H1 (cell line): ENCODE data around the gene OR2V1. TPM values are rescaled to one million over a fixed set of nuclear protein-coding genes. Genes with fewer than 3 reads are reported as not detected.
A peak's percentile ranks its signal among the peaks of the same experiment; 100 is the strongest.
"Not testable (repeated sequence)": the region's sequence is repeated elsewhere in the genome, so short reads cannot be mapped to it uniquely, and the experiment has no call there.

Experiments used
- CTCF ChIA-PET: fragments of 300-600 bp; sonication (Branson Sonifier 250); formaldehyde crosslinking; loops from one replicate; lab custom pipeline; 2021; ENCODE audit not compliant: partially characterized antibody; lab: Charles Lee
- POLR2A ChIA-PET: fragments of 300-600 bp; sonication (Branson Sonifier 250); formaldehyde crosslinking; loops from one replicate; lab custom pipeline; 2021; ENCODE audit warnings: inconsistent platforms; ENCODE audit not compliant: partially characterized antibody; lab: Charles Lee
- DNase-seq, 2 experiments: peaks; one replicate each; pipeline versions ENCODE4 v3.0.0 to v3.0.0-alpha.2; 2010 to 2022; ENCODE audit warnings: low spot score in 2 of 2, low read depth in 1 of 2, mixed read lengths in 1 of 2
- FAIRE-seq: peaks from 2 replicates; lab custom pipeline; 2011; peaks lifted over from hg19 to GRCh38; lab: Jason Lieb, UNC
- H2AFZ ChIP-seq: 2 replicates; pipeline ENCODE4 v1.8.1; 2012; ENCODE audit warnings: low read length, inconsistent platforms
- H2AK5ac ChIP-seq: 2 replicates; pipeline ENCODE4 v1.6.1; 2013; ENCODE audit warnings: low read depth, low read length
- H2BK120ac ChIP-seq: replicated peaks from 2 replicates; pipeline ENCODE3; 2013; ENCODE audit warnings: low read depth, low read length, inconsistent platforms
- H2BK12ac ChIP-seq: 2 replicates; pipeline ENCODE4 v1.6.1; 2013; ENCODE audit warnings: low read depth, low read length
- H2BK15ac ChIP-seq: 2 replicates; pipeline ENCODE4 v1.6.1; 2013; ENCODE audit warnings: low read length
- H2BK20ac ChIP-seq: 2 replicates; pipeline ENCODE4 v1.6.1; 2013; ENCODE audit warnings: low read length
- H2BK5ac ChIP-seq: 2 replicates; pipeline ENCODE4 v1.6.1; 2013; ENCODE audit warnings: low read depth, low read length
- H3K14ac ChIP-seq: 2 replicates; pipeline ENCODE4 v1.6.1; 2013; ENCODE audit warnings: inconsistent platforms; ENCODE audit not compliant: insufficient read length
- H3K18ac ChIP-seq: 2 replicates; pipeline ENCODE4 v1.6.1; 2013; ENCODE audit warnings: low read length; ENCODE audit errors: extremely low read depth
- H3K23ac ChIP-seq: 2 replicates; pipeline ENCODE4 v1.6.1; 2013; ENCODE audit warnings: inconsistent platforms; ENCODE audit not compliant: insufficient read length
- H3K23me2 ChIP-seq: 2 replicates; pipeline ENCODE4 v1.6.1; 2013; ENCODE audit warnings: low read depth, low read length
- H3K27ac ChIP-seq: 2 replicates; pipeline ENCODE4 v1.6.1; 2011; ENCODE audit warnings: low read depth, low read length, inconsistent platforms
- H3K27me3 ChIP-seq, 4 experiments: replicated peaks in 1 of 4; 1 replicate in 1 of 4; 2 replicates in 3 of 4; pipeline versions ENCODE4 v1.6.1 to v1.8.1; 2011 to 2013; ENCODE audit warnings: low read length in 3 of 4, mild to moderate bottlenecking in 3 of 4, inconsistent platforms in 2 of 4, mixed read lengths in 2 of 4, moderate library complexity in 1 of 4; ENCODE audit not compliant: control insufficient read depth in 3 of 4, insufficient read depth in 3 of 4; ENCODE audit errors: extremely low read depth in 1 of 4
- H3K36me3 ChIP-seq, 4 experiments: 2 replicates each; pipeline versions ENCODE4 v1.6.1 to v1.8.1; 2011 to 2013; ENCODE audit warnings: mild to moderate bottlenecking in 4 of 4, low read length in 3 of 4, moderate library complexity in 2 of 4, control low read depth in 1 of 4, inconsistent platforms in 1 of 4; ENCODE audit not compliant: insufficient read depth in 4 of 4, control insufficient read depth in 2 of 4
- H3K4ac ChIP-seq: replicated peaks from 2 replicates; pipeline ENCODE3; 2013; ENCODE audit warnings: low read length, low read depth, mixed read lengths, inconsistent platforms; ENCODE audit not compliant: insufficient read length
- H3K4me1 ChIP-seq, 4 experiments: replicated peaks in 1 of 4; 1 replicate in 1 of 4; 2 replicates in 3 of 4; pipeline versions ENCODE4 v1.6.1 to v1.8.1; 2011 to 2013; ENCODE audit warnings: low read length in 3 of 4, inconsistent platforms in 2 of 4, mixed read lengths in 1 of 4; ENCODE audit not compliant: insufficient read depth in 4 of 4, control insufficient read depth in 3 of 4
- H3K4me2 ChIP-seq, 2 experiments: 2 replicates each; pipeline versions ENCODE4 v1.6.1 to v1.8.1; 2011 to 2013; ENCODE audit warnings: low read depth in 2 of 2, low read length in 2 of 2, control low read depth in 1 of 2, inconsistent platforms in 1 of 2, mild to moderate bottlenecking in 1 of 2; ENCODE audit not compliant: insufficient read depth in 1 of 2
- H3K4me3 ChIP-seq, 4 experiments: fragments of 200-600, 300-600 bp in 1 of 4; sonication (generic), shearing (Covaris generic), sonication (Bioruptor Twin) in 1 of 4; 2 replicates each; pipeline versions ENCODE4 v1.5.1 to v1.8.1; 2011 to 2016; ENCODE audit warnings: low read length in 4 of 4, low read depth in 3 of 4, control low read depth in 2 of 4, inconsistent platforms in 2 of 4, mild to moderate bottlenecking in 2 of 4, mixed read lengths in 1 of 4, moderate library complexity in 1 of 4; ENCODE audit not compliant: insufficient read depth in 2 of 4; ENCODE audit errors: extremely low read depth in 1 of 4
- H3K56ac ChIP-seq: replicated peaks from 2 replicates; pipeline ENCODE3; 2013; ENCODE audit warnings: low read depth, mild to moderate bottlenecking, mixed read lengths, low read length, inconsistent platforms; ENCODE audit not compliant: insufficient read length
- H3K79me1 ChIP-seq: 2 replicates; pipeline ENCODE4 v1.6.1; 2013; ENCODE audit warnings: low read depth, low read length, control low read depth
- H3K79me2 ChIP-seq, 2 experiments: 2 replicates each; pipeline versions ENCODE4 v1.6.1 to v1.8.1; 2012 to 2013; ENCODE audit warnings: low read length in 2 of 2, mild to moderate bottlenecking in 2 of 2, inconsistent platforms in 1 of 2; ENCODE audit not compliant: insufficient read depth in 2 of 2, control insufficient read depth in 1 of 2
- H3K9ac ChIP-seq, 4 experiments: replicated peaks in 1 of 4; 1 replicate in 1 of 4; 2 replicates in 3 of 4; pipeline versions ENCODE4 v1.6.1 to v1.8.1; 2011 to 2013; ENCODE audit warnings: low read depth in 3 of 4, low read length in 3 of 4, control low read depth in 2 of 4, mild to moderate bottlenecking in 2 of 4, moderate library complexity in 2 of 4, inconsistent platforms in 1 of 4; ENCODE audit errors: extremely low read depth in 1 of 4
- H3K9me3 ChIP-seq, 2 experiments: 2 replicates each; pipeline versions ENCODE4 v1.6.1 to v1.8.1; 2012 to 2013; ENCODE audit warnings: mild to moderate bottlenecking in 2 of 2, moderate library complexity in 2 of 2, control low read depth in 1 of 2, inconsistent platforms in 1 of 2, low read depth in 1 of 2, low read length in 1 of 2, mixed read lengths in 1 of 2; ENCODE audit not compliant: insufficient read depth in 2 of 2
- H4K20me1 ChIP-seq, 2 experiments: replicated peaks in 1 of 2; 2 replicates each; pipeline versions ENCODE3 to v1.8.1; 2011 to 2013; ENCODE audit warnings: inconsistent platforms in 2 of 2, low read length in 2 of 2, mild to moderate bottlenecking in 1 of 2; ENCODE audit not compliant: insufficient read depth in 2 of 2, control insufficient read depth in 1 of 2
- H4K5ac ChIP-seq: 2 replicates; pipeline ENCODE4 v1.6.1; 2013; ENCODE audit warnings: low read length, low read depth, mixed read lengths, inconsistent platforms; ENCODE audit not compliant: insufficient read length
- H4K8ac ChIP-seq: 2 replicates; pipeline ENCODE4 v1.8.0; 2013; ENCODE audit warnings: mild to moderate bottlenecking, moderate library complexity, low read length, inconsistent platforms; ENCODE audit not compliant: insufficient read depth; ENCODE audit errors: extremely low read depth
- H4K91ac ChIP-seq: replicated peaks from 2 replicates; pipeline ENCODE3; 2013; ENCODE audit warnings: low read length, mixed read lengths, inconsistent platforms; ENCODE audit not compliant: insufficient read length
- ASH2L ChIP-seq: fragments of 200-600, 300-600 bp; sonication (generic); IDR thresholded peaks from one replicate; pipeline ENCODE4 v1.7.1; 2017; ENCODE audit warnings: low read length
- BACH1 ChIP-seq: IDR thresholded peaks from 2 replicates; pipeline ENCODE4 v1.6.1; 2012; ENCODE audit warnings: low read length, improper control_type of control experiment
- KDM4A ChIP-seq: IDR thresholded peaks from one replicate; pipeline ENCODE4 v1.7.1; 2012; ENCODE audit warnings: low read depth, mild to moderate bottlenecking, moderate library complexity, low read length, inconsistent platforms; ENCODE audit not compliant: severe bottlenecking
- RBBP5 ChIP-seq: IDR thresholded peaks from 2 replicates; pipeline ENCODE4 v1.7.1; 2012; ENCODE audit warnings: low read depth, mild to moderate bottlenecking, inconsistent platforms, low read length, moderate library complexity, borderline replicate concordance
- SIN3A ChIP-seq, 2 experiments: IDR thresholded peaks in 1 of 2; conservative IDR thresholded peaks in 1 of 2; 2 replicates each; pipeline ENCODE4 v1.6.1; 2011 to 2012; ENCODE audit warnings: low read length in 2 of 2, improper control_type of control experiment in 1 of 2, low read depth in 1 of 2, mild to moderate bottlenecking in 1 of 2
- TBP ChIP-seq: IDR thresholded peaks from 2 replicates; pipeline ENCODE4 v1.6.1; 2011; ENCODE audit warnings: low read depth, low read length, improper control_type of control experiment
- WGBS, 2 experiments: shearing (Covaris generic) in 1 of 2; methylation state at CpG; one replicate each; pipeline versions ENCODE4 v1.1.6 to v1.1.7; 2013 to 2015; ENCODE audit warnings: low lambda C conversion rate in 2 of 2, mixed read lengths in 2 of 2, inconsistent platforms in 1 of 2, low coverage in 1 of 2, missing lambda C conversion rate in 1 of 2; ENCODE audit not compliant: insufficient replicate concordance in 2 of 2, insufficient coverage in 1 of 2, insufficient read length in 1 of 2; ENCODE audit errors: extremely low coverage in 1 of 2, missing lambda C conversion rate in 1 of 2; 5-methylcytosine and 5-hydroxymethylcytosine counted together
- polyA plus RNA-seq, 7 experiments: library from polyadenylated mRNA; depleted of rRNA in 3 of 7; stranded (reverse) in 5 of 7; unstranded in 2 of 7; fragments of >200 nt in 5 of 7; fragments of 200-250 nt in 2 of 7; gene quantifications; 1 replicate in 5 of 7; 2 replicates in 1 of 7; 4 replicates in 1 of 7; pipeline versions ENCODE4 v1.2.1 to v1.2.3, GENCODE V29; 2011 to 2013; ENCODE audit warnings: missing spikeins in 2 of 7, mixed read lengths in 2 of 7
- total RNA-seq: library from RNA; stranded (reverse); fragmentation: NEBNext Ultra II Directional; extraction: Animal tissue kit (Norgen Biotek cat#: 25700); gene quantifications from 2 replicates; pipeline ENCODE4 v1.2.1, GENCODE V29; 2021
- TF ChIP-seq, protein P1 (sequence below): IDR thresholded peaks from 2 replicates; pipeline ENCODE4 v1.6.1; 2012; ENCODE audit warnings: inconsistent platforms

OR2V1 gene
- total and polyA plus RNA-seq, 2 of the 8 experiments (the other 6 are each of a cell fraction or from before 2014, with no cell fraction given): not detected

DNA sequence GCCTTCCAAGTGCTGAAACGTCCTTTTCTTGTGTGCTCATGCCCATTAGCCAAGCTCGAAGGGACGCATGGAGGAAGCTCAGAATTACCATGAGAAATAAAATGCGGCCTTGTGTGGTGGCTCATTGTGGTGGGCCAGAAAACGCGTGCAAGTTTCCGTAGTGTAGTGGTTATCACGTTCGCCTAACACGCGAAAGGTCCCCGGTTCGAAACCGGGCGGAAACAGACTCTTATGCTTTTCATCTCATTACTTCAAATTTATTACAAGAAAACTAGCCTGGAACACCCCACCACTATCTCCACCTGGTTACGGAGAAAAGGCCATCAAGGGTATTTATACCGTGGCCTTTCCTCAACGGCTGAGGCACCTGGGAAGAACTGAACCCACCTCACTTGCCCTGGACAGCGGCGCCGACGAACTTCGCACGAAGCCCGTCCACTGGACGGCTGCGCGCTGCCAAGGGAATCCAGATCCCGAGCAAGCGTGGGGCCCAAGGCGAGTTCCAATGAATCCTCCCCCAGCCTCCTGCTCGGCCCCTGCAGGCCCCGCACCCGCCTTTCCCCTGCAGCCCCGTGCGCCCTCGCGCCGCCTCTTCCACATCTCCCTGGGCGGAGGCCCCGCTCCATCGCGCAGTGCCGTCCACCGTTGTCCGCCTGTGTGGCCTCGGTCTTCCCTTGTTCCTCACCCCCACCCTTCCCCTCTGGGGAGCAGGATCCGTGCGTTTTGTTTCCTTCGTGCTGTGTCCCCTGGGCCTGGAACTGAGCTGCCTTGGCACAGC lies 38.7 kb upstream of the OR2V1 start:
- TF ChIP-seq TBP: peak; percentile 95
- peak; percentile 80 for TF ChIP-seq KDM4A
- peak in 1 of 2 experiments; percentile 43; a peak in 2 of 4 replicates for TF ChIP-seq SIN3A (conservative IDR thresholded peaks at IDR 0.05 in 1 of 2, IDR thresholded peaks at IDR 0.05 in 1 of 2; ENCODE audit: low read depth in 1 of 2, low read length in 2 of 2)
- TF ChIP-seq BACH1: peak; percentile 44; the same call in 1 of the 2 replicates
- TF ChIP-seq RBBP5: 0 out of 2 replicates have a peak, but pooled peaks have one; percentile 71
- peak; percentile 89 for TF ChIP-seq ASH2L
- TF ChIP-seq, protein P1, sequence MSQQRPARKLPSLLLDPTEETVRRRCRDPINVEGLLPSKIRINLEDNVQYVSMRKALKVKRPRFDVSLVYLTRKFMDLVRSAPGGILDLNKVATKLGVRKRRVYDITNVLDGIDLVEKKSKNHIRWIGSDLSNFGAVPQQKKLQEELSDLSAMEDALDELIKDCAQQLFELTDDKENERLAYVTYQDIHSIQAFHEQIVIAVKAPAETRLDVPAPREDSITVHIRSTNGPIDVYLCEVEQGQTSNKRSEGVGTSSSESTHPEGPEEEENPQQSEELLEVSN: 0 out of 2 replicates have a peak, but pooled peaks have one; percentile 17
- ChIA-PET CTCF (interaction anchor here (0.9 to 2.1 kb wide), 10 partner anchors 8 to 307 kb away, joined by 3 to 26 read pairs (median 4); no protein-coding TSS in a partner anchor), POLR2A (interaction anchor here (0.9 to 1.5 kb wide), 3 partner anchors 15 to 54 kb away, joined by 3 to 6 read pairs (median 6); partner anchors contain the start of gene TRIM41)
- not testable (repeated sequence) for H3K23ac ChIP-seq, H2BK20ac ChIP-seq, H3K4me1 ChIP-seq, H2BK5ac ChIP-seq, H3K56ac ChIP-seq, H4K91ac ChIP-seq, H2BK15ac ChIP-seq, H4K5ac ChIP-seq, H2AK5ac ChIP-seq, H2BK120ac ChIP-seq, H4K20me1 ChIP-seq, H3K9me3 ChIP-seq, H3K14ac ChIP-seq, H3K79me2 ChIP-seq, H3K4ac ChIP-seq, H3K27ac ChIP-seq, H3K36me3 ChIP-seq, H3K79me1 ChIP-seq, H4K8ac ChIP-seq, H2BK12ac ChIP-seq
- peaks cover 19% of the 10 kb centered on the region for H3K23me2 ChIP-seq
- 4% methylated on average over 40 of the region's 50 CpGs; no CpG with 5 or more reads in 1 of the 2 experiments for WGBS, 2 experiments
- H3K18ac ChIP-seq: peak overlapping the region; percentile 41; the same call in 1 of the 2 replicates
- DNase-seq: peak; percentile 77 to 100
- H3K4me3 ChIP-seq: peak overlapping the region; percentile 64 to 73 (median 68)
- H3K9ac ChIP-seq: peak overlapping the region in 3 of 4 experiments; percentile 10 to 65 (median 30); a peak in 4 of 7 replicates
- peaks cover 6 to 35% (median 25%) of the 10 kb centered on the region in 4 experiments; a peak in 6 of 7 replicates for H3K27me3 ChIP-seq
- peak overlapping the region; percentile 95 to 98 for H3K4me2 ChIP-seq
- peak overlapping the region; percentile 93 for H2AFZ ChIP-seq
- FAIRE-seq: peak; percentile 99
